T-helper 1 cell treated with Interleukin-12 subunit alpha and Interleukin-12 subunit beta and Interleukin-4 antibody, amounts not matched to agents 30 ng/mL and 1 ng/mL, for 36 hours (primary cell): ENCODE data around the gene SMIM20. TPM values are rescaled to one million over a fixed set of nuclear protein-coding genes. Genes with fewer than 3 reads are reported as not detected.
"Not testable (repeated sequence)": the region's sequence is repeated elsewhere in the genome, so short reads cannot be mapped to it uniquely, and the experiment has no call there.

ENCODE experiments used
- intact Hi-C: fragments of 100-400 bp; cut with micrococcal nuclease; formaldehyde crosslinking; loops from one replicate; pipeline ENCODE4 v1.15.1; 2024
- total RNA-seq: library from RNA; stranded (reverse); gene quantifications from 2 replicates; pipeline ENCODE4 v1.2.3, GENCODE V29; 2022

SMIM20 gene
- total RNA-seq, 1 donor from 2014 or later = 15.4 TPM

DNA sequence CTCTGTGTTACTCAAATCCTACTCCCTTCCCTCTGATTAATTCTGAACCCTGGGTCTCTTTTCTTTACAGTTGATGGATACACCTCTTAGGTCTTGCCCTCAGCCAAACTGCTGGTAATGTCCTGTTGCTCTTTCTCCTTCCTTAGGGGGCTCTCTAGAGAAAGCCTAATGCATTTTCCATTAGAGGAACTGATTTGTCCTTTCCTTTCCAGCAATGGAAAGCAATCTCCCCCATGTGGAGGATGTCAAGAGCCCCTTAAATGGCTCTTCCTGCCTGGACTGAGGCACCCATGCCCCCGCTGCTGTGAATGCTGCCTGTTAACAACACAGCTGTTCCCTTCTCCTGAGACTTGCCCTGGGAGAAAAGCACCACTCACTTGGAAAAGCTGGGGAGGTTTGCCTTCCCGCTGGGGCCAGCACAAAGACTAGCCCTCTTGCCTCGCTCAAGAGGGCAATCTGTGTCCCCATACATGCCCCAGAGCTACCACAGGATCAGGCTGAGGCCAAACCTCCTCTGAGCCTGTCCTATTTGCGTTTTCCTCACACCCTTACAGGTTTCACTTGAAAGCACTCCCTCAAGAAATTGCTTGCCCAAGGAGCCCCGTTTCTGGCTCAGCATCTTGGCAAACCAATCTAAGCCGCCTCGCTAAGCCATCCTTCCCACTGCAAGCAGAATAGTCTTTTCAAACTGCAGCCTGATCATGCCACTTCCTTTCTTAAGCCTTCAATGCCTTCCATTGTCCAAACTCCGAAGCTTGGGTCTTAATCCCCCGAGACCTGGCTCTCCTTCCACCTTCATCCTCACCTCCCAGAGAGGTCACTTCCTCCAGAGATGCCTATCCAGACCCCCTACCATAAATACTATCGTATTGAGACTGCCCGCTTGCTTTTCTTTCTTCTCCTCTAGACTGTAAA, 23.2 kb upstream of the SMIM20 start:
- intact Hi-C loops = no loop called here

DNA sequence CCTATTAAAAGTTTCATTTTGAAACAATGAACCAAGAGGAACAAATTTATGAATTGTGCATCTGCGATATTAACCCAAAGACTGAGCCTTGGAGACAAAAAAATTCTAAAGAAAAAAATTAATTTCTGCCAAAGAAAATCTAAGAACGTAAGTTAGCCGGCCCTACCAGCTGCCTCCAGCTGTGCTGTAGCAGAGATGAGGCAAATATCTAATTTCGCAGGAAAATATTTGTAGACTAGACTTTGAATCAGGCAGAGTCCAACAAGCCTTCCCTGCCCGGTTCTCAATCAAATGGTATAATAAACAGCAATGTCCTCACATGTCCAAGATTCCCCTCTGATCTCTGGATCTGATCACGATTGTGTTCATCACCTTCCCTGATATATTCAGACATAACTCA, 21.2 kb upstream of the SMIM20 start:
- intact Hi-C loops = no loop called here

DNA sequence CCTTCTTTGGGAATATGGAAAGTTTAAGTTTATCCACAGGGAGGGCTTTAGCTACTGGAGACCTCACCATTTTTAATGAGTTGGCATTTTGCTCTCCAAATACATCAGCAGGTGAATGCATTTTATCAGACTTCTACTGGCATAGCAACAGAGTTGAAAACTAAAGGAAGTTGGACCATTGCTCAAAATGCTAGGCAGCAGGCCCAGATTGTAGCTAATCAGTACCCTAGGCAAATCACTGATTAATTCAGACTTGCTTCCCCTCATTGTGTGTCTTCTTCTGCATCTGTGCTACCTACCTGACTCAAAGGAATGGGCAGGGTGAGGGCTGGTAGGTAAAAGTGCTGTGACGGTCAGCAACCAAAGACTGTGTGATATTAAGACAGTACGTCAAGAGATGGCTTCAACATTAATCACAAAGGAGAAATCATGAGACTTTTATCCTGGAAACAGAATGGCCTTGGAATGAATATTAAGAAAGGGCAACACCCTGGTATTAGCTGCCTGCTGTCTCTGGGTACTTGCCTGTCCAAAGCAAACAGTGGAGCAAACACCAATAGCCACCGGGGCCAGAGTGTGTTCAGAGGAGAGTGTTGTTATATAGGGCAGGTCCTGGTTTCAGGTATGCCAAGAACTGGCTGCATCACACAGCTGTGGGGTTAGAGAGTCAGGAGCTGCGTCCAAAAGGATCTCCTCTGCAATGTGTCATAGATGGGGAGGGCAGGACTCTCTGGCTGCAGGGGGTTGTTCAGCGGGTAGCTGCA, 17.1 kb upstream of the SMIM20 start:
- intact Hi-C loops = no loop called here

DNA sequence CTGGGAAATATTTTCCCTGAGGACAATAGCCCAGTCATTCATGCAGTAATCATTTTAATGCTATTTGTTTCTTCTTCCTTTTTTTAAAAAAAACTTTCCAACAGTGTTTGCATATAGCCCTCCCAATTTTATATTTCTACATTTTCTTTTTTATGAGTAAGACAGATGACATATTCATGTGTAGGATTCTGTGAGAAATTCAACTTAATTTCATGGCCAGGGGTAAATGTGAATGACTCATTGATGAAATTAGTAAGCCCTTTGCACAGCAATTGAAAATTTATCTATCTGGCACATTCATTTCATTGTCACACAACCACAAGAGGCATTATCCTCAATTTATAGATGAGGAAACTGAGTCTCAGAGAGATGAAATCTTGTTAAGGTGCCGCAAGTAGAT, 13.7 kb upstream of the SMIM20 start:
- intact Hi-C loops = no loop called here

DNA sequence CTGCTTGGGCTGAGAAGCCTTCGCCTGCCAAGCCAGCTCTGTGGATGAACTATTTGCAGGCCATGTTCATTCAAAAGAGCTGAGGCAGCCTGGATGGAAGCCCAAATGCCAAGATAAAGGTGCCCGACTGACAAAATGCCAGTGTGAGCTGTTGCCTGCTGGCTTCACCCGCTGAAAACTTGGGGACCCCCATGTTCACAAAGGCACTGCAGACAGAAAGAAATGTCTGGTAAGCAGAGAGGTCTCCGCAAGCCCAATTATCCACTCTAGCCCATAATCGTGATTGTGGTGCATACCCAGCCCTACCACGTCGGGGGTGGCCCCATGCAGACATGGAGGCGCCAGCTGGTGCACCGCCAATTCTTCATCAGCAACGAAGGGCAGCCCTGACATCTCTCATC, 13.0 kb upstream of the SMIM20 start:
- intact Hi-C loops = no loop called here

DNA sequence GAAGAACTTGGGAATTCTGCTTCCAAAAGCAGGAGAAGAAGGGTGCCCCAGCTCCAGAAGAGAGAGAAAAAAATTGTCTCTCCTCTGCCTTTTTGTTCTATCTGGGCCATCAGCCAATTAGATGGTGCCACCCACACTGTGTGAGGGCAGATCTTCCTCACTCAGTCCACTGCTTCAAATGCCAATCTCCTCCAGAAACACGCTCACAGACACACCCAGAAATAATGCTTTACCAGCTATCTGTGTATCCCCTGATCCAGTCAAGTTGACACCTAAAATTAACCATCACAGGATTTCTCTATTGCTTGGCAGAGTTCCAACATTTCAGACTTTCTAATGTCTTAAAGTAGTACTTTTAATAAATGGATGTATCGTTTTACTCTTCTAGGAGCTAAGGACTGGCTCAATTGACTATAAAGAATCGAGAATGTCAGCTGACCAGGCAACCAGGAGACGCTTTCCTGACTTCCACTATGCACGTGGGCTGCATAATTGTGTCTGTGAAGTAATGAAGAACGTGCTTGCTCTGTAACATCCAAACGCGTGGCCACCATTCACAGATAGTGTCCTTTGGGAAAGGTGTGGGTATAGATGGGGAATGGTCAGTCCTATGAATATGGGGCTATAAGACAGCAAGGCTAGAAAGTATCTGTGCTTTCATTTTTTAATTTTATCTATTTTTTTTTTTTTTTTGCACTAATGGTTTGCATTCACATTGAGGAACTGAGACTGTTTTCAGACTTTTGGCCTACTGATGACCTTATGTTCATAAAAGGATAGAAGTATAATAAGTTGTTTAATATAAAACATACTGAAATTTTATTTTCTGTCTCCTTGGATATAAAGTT, 9.9 kb upstream of the SMIM20 start:
- intact Hi-C loops = no loop called here

DNA sequence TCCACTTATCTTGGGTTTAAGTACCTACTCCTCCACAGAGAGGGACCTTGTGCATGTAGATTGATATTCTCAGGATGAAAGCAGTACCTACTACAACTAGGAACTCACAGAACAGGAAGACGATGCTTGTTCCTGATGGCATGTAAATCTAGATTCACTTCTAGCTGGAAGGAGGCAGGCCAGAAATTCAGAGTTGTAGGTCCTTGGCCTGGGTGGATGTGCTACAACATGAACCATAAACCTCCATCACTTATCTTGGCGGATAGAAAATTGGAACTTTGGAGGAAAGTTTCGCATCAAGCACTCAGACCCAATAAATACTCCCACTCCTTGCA, 9.3 kb upstream of the SMIM20 start:
- intact Hi-C loops = no loop called here

DNA sequence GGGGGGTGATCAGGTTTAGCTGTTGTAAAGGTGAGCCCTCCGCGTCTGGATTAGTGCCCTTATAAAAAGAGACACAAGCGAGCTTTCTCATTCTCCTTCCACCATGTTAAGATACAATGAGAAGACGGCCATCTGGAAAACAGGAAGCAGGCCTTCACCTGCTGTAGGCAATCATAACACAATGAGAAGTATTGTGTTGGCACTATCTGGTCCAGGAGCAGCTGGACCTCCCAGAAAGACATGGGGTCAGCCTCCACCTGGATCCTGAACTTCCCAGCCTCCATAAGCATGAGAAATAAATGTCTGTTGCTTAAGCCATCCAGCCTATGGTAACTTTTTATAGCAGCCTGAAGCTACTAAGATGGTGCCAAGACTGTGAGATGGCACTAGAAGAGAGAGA, 8.6 kb upstream of the SMIM20 start:
- intact Hi-C loops = no loop called here

DNA sequence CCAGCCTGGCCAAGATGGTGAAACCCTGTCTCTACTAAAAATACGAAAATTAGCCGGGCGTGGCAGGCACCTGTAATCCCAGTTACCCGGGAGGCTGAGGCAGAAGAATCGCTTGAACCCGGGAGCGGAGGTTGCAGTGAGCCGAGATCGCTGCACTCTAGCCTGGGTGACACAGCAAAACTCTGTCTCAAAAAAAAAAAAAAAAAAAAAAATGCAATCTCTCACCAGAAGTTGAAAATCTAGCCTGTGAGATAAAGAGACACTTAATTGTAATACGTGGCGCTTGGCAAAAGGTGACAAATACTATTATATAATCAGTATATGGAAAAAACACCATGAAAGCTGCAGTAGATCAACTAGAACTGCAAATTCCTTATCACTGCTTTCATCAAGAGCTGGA, 7.9 kb upstream of the SMIM20 start:
- intact Hi-C loops = not testable (repeated sequence)

DNA sequence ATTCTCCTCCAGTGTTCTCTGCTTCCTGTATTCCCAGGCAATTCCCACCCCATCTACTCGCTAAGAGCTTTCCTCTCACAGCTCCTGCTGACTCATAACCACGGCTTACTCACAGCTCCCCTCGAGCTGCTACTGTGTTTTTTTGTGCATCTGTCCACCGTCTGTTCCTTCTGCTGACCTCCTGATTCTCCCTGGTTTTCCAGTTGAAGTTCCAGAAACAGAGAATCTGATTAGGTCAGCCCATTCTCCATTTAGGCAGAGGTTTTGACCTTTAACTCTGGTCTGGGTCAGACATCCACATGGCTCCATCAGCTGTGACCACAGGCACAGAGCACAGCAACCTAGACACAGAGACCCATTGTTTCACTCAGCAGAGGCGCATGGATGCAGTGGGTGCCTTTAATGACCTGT, 5.5 kb upstream of the SMIM20 start:
- intact Hi-C loops = no loop called here

DNA sequence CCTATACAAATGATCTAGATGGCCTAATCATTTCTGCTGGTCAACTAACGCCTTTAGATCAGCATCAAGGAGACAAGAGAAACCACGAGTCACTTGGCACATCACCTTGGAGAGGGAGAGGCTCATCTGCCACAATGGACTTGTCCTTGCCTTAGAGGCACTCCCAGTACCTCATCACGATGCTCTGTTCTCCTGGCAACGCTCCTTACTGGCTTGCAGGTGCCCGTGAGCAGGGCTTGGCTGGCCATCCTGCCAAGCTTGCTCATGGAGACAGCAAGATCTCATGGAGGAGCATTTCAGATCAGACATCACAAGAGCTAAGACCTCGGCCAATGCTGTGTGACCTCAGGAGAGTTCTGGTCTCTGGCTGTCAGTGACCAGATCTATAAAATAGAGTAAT, 2.7 kb upstream of the SMIM20 start:
- intact Hi-C loops = loop anchor here (5.0 kb wide), 1 partner anchor 501 kb away; no protein-coding TSS in a partner anchor

DNA sequence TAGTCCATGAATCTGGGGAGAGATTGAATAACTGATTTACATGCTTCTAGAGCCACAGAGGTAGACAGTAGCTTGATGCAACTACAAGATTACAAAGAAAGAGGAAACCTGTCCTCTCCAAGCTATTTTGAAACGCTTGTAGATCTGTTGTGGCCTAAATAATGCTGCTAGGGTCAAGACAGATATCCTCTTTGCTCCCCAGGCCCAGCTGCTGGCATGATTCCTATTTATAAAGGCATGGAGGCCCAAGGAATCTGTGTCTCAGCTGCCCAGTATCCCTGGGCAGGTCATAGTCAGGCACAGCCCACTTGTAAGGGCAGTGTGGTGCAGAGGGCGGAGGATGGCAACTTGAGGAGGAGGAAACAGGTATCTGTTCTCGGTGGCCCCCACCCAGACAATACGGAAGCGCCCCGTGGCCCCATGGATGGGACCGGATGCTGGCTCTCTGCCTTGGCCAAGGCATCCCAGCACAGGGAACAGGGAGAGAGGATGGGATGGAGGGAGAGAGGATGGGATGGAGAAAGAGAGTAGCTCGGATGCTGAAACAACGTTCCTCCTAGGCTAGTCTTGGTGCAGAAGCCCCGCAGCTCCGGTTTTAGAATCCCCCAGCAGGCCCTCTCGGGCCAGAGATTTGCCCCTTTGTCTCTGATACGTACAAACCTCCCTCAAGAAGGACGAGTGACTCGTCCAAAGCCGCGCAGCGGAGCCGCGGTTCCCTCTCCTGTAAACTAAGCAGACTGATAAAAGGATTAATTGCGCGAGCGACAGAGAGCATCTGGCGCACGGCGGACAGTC, 767 bp upstream of the SMIM20 start:
- intact Hi-C loops = loop anchor here (2.0 to 5.0 kb wide), 2 partner anchors 472 to 499 kb away; no protein-coding TSS in a partner anchor

DNA sequence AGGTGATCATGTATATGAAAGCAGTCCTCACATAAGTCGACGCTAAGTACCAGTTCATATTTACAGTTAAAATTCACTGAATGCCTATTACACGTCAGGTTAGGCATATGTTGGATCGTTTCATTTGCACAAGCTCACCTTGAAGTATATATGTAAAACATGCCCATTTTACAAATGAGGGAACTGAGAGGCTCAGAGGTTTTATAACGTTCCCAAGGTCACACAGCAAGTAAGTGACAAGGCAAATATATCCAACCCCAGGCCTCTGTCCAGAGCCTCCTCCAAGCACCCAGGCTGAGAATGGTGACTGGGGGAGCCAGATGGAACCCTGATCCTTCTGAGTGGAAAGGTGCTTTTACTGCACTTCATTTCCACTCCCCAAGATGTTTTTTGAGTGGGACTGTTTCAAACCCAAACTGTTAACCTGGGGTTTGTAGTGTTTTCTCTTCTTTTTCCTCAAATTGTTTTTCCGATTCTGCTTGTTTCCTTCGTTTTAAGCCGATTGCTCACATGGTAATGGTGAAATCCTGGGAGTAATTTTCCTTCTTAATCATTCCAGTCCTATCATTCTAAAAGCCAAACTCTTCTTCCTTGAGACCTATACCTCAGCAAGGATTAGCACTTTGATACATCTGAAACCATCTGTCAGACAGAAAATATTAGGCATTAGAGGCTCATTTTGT, 791 bp downstream of the SMIM20 start:
- intact Hi-C loops = loop anchor here (1.0 to 5.0 kb wide), 15 partner anchors 24 to 1330 kb away; partner anchors contain the start of genes ANAPC4, DHX15, PI4K2B and SEL1L3

DNA sequence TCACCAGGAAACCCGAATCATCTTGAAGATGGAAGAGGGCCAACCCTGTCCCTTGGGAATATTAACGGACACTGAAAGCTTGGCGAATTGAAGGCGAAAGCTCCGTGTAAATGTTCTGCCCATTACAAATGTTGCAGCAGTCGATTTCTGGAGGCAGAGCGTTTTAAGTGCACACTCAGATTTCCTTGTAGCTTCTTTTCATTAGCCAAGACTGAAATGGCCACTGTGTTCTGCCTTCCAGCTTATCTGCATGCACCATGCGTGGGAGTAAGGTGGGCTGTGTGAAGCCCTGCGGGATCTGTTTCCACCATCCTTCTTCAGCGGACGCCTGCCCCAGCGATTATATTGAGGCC, 1.3 kb downstream of the SMIM20 start:
- intact Hi-C loops = loop anchor here (2.0 kb wide), 5 partner anchors 23 to 1331 kb away; partner anchors contain the start of gene DHX15

DNA sequence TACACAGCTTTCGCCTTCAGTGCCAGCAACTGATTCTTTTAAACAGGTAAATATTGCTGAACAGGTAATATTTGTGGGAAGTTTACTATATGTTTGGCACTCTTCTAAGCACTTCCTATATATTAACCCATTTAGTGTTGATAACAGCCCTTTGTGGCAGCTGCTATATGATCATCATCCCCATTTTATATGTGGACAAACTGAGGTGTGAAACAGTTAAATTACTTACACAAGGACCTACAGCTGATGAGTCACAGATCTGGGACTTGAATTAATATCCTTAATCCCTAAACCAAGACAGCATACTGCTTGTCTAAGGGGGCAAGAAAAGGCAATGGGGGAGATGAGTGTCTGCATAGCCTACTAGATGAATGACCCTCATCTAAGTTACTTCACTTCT, 2.9 kb downstream of the SMIM20 start:
- intact Hi-C loops = no loop called here

DNA sequence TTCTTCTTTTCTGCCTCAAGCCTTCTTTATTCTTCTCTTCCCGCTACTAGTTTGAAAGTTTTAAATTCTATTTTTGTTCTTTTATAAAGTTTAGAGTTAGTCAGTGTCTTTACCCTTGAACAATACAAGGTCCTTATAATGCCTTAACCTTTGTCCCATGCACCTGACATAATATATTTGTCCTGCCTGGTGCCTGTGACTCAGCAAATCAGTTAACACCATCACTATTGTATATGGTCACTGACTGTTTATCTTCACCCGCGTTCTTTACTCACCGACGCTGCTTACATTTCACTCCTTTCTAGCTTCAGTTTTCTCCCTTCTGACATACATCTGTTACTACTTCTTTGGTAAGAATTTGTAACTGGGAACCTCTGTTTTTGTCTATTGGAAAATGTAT, 5.7 kb downstream of the SMIM20 start:
- intact Hi-C loops = no loop called here

DNA sequence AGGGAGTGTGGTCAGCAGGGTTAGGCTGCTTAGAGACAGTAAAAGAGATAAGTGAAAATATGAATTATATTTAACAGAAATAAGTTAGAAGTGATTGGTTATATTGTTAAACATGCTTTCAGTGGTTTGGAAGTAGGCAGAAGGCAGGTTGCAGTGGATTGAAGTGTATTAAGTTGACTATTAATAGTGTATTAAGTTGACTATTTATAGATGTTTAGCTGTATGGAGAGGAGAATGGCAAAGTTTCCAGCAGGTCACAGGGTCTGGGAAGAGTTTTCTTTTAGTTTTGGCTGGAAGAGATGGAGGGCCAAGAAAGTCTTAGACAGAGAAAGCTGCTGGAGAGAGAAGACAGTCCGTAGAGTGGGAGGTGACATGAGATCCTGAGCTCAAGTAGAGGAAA, 7.9 kb downstream of the SMIM20 start:
- intact Hi-C loops = no loop called here

DNA sequence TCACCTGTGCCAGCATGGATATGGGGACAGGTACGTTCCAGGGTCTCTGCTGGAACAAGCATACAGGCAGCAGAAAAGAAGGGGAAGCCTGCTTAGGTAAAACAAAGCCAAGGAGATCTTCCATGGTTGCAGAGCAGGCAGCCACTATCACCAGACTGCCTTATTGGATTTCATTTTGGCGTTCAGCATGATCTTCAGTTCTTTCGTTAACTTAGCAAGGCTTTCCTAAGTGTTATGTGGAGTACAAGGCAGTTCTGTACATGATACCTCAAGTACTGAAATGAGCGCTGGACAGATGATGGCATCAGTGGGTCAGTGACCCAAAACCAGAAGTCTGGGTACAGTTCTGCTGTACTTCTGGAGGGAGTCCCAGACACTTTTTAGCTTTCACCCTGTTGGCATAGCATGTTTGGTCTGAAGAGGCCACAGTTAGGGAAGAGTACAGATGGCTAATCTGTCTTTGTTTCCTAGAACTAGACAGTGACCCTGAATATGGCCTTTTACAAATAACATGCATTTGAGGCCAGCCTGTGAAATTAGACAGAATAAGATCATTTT, 8.9 kb downstream of the SMIM20 start:
- intact Hi-C loops = no loop called here

DNA sequence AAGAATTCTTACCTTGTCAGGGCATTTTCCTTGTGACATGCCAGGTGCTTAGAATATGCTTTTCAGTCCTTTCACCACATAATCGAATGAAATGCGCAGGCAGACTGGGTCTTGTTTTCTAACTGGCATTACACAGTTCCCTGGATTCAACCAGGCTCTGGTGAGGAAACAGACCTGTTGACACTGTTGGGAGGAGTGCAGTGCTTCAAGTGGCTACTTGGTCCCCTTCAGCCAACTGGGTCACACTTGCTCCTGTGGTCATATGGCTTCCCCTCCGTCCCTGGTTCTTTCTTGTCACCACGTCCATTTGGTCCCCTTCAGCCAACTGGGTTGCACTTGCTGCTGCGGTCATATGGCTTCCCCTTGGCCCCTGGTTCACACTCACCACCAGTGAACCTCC, 9.7 kb downstream of the SMIM20 start:
- intact Hi-C loops = no loop called here
